ENCODE data around the gene ABHD17B. TPM values are rescaled to one million over a fixed set of nuclear protein-coding genes. Genes with fewer than 3 reads are reported as not detected.

The ABHD17B gene
- total RNA-seq, 1 experiment from 2014 or later, result 11.6 TPM

- intact Hi-C loops (cut with micrococcal nuclease), result no loop called here
- Histone ChIP-seq H3K4me1 (ENCODE audit: insufficient read depth, low read length) (no peaks in the 10 kb centered on the region), H3K4me2 (ENCODE audit: low read length) (no peak overlapping the region), H3K4me3 (ENCODE audit: low read length) (no peak overlapping the region), H3K36me3 (ENCODE audit: low read depth, low read length) (peaks cover 5% of the 10 kb centered on the region; the same call in 1 of the 2 replicates), H3K27ac (ENCODE audit: low read length) (no peak overlapping the region), H3K9ac (ENCODE audit: low read length) (no peak overlapping the region), H4K20me1 (ENCODE audit: low read length) (0 out of 2 replicates have a peak, but pooled peaks cover 5% of the 10 kb centered on the region), H3K27me3 (ENCODE audit: low read length) (no peaks in the 10 kb centered on the region), H3K9me3 (ENCODE audit: low read length) (no peaks in the 10 kb centered on the region), H3F3A (ENCODE audit: low read length, unreplicated experiment) (no peaks in the 10 kb centered on the region), H3K9me2 (replicated peaks; ENCODE audit: low read length) (no peaks in the 10 kb centered on the region), H3K79me2 (ENCODE audit: low read length) (peaks cover 70% of the 10 kb centered on the region), H2AFZ (ENCODE audit: low read length) (no peak overlapping the region)
- no peak for TF ChIP-seq EZH2phosphoT487 (IDR thresholded peaks at IDR 0.05; ENCODE audit: borderline replicate concordance, low read length)
- no peak for TF ChIP-seq EZH2 (IDR thresholded peaks at IDR 0.05; ENCODE audit: low read length, unreplicated experiment)
- TF ChIP-seq, protein P1, sequence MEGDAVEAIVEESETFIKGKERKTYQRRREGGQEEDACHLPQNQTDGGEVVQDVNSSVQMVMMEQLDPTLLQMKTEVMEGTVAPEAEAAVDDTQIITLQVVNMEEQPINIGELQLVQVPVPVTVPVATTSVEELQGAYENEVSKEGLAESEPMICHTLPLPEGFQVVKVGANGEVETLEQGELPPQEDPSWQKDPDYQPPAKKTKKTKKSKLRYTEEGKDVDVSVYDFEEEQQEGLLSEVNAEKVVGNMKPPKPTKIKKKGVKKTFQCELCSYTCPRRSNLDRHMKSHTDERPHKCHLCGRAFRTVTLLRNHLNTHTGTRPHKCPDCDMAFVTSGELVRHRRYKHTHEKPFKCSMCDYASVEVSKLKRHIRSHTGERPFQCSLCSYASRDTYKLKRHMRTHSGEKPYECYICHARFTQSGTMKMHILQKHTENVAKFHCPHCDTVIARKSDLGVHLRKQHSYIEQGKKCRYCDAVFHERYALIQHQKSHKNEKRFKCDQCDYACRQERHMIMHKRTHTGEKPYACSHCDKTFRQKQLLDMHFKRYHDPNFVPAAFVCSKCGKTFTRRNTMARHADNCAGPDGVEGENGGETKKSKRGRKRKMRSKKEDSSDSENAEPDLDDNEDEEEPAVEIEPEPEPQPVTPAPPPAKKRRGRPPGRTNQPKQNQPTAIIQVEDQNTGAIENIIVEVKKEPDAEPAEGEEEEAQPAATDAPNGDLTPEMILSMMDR (conservative IDR thresholded peaks at IDR 0.05; ENCODE audit: low read depth, low read length), result no peak
- BruUV-seq (replicated peaks), result no TSS peak
- DNase-seq (no peak), ATAC-seq (no peak)
- ChIA-PET CTCF (no interaction called here), POLR2A (ENCODE audit: unreplicated experiment) (no interaction called here)
These were observed 27.0 kb downstream of the ABHD17B start for GRCh38 chr9:71884005-71884404.

GRCh38 chr9:71879644-71880174, 31.3 kb downstream of the ABHD17B start:
- Histone ChIP-seq H4K20me1 (ENCODE audit: low read length) (no peaks in the 10 kb centered on the region), H3K9me3 (ENCODE audit: low read length) (no peaks in the 10 kb centered on the region), H2AFZ (ENCODE audit: low read length) (no peak overlapping the region), H3K27ac (ENCODE audit: low read length) (no peak overlapping the region), H3K79me2 (ENCODE audit: low read length) (peaks cover 77% of the 10 kb centered on the region), H3K27me3 (ENCODE audit: low read length) (no peaks in the 10 kb centered on the region), H3K4me3 (ENCODE audit: low read length) (no peak overlapping the region), H3K36me3 (ENCODE audit: low read depth, low read length) (peaks cover 8% of the 10 kb centered on the region; the same call in 1 of the 2 replicates), H3K4me2 (ENCODE audit: low read length) (no peak overlapping the region), H3K9ac (ENCODE audit: low read length) (no peak overlapping the region), H3K4me1 (ENCODE audit: insufficient read depth, low read length) (0 out of 2 replicates have a peak, but pooled peaks cover 6% of the 10 kb centered on the region), H3F3A (ENCODE audit: low read length, unreplicated experiment) (no peaks in the 10 kb centered on the region), H3K9me2 (replicated peaks; ENCODE audit: low read length) (no peaks in the 10 kb centered on the region)
- intact Hi-C loops (cut with micrococcal nuclease), result no loop called here
- no TSS peak for BruUV-seq (replicated peaks)
- POLR2A ChIA-PET (ENCODE audit: unreplicated experiment), result no interaction called here
- ATAC-seq (no peak), DNase-seq (no peak)
- CTCF ChIA-PET, result no interaction called here
- TF ChIP-seq, protein P1 (conservative IDR thresholded peaks at IDR 0.05; ENCODE audit: low read depth, low read length), result no peak
- TF ChIP-seq EZH2 (IDR thresholded peaks at IDR 0.05; ENCODE audit: low read length, unreplicated experiment) (no peak), EZH2phosphoT487 (IDR thresholded peaks at IDR 0.05; ENCODE audit: borderline replicate concordance, low read length) (no peak)
